KBM-7 (cell line): ENCODE measurements around the gene C12orf76.
A peak's percentile ranks its signal among the peaks of the same experiment; 100 is the strongest.
"Not testable (repeated sequence)": the region's sequence is repeated elsewhere in the genome, so short reads cannot be mapped to it uniquely, and the experiment has no call there.

ENCODE experiments used
- DNase-seq: peaks from one replicate; pipeline ENCODE4 v3.0.0-alpha.2; 2015
- in situ Hi-C: fragments of 300-500 bp; cut with MboI; formaldehyde crosslinking; loops from 2 replicates; pipeline ENCODE4 v1.14.3; 2020; ENCODE audit warnings: low sequenced_read_pairs, low pct_unique_long_range_greater_than_20kb, mixed read lengths

C12orf76 gene

DNA sequence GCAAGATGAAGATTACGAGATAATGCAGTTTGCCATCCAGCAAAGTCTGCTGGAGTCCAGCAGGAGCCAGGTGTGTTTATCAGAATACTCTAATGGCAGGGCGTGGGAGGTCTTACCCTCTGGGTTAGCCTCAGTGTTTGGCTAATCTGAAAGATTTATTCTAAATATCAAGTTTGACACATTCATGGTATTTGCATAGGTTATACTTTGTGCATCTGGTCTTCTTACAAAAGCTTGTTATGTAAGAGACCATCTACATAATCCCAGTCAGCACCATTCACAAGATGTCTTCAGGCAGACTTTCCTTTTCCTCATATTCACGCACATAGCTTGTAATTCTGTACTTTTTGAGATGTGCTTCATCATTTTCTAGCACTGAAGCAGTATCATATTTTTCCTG is 14.4 kb downstream of the C12orf76 start:
- in situ Hi-C loops = no loop called here
- DNase-seq = no peak

DNA sequence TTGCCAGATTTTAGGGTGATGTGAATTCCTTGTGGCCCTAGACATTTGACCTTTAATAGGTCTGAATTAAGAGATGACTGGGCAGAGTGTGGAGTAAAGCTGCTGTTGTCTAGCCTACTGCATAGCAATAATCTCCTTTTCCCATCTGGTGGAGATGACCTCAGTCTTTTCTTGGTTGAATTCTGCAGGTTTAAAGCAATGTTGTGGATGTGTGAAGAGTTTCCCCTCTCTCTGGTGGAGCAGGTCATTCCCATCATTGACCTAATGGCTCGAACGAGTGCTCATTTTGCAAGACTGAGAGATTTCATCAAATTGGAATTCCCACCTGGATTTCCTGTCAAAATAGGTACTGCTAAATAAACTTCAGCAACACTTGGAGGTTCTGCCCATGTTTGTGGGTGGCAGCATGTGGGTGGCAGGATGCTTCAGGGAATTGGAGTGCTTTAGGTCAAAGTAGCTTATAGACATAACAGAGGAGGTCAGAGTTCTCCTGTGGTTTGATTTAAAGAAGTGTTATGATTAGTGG is 19.0 kb downstream of the C12orf76 start:
- in situ Hi-C loops = no loop called here
- DNase-seq = no peak

DNA sequence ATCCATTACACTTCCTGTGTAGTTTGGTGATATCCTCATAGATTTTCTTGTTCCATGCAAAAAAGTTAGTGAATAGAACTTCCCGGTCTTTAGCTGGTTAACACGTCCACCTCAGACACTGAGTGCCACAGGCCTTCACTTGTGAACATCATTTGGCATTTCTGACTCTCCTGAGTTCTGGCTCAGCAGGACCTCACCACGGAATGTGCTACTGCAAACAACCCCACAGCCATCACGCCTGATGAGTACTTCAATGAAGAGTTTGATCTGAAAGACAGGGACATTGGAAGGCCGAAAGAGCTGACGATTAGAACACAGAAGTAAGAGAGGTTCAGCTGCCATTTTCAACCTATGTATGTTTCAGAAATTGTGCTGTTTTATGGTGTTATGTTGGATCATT is 20.0 kb downstream of the C12orf76 start:
- in situ Hi-C loops = no loop called here
- DNase-seq = no peak

DNA sequence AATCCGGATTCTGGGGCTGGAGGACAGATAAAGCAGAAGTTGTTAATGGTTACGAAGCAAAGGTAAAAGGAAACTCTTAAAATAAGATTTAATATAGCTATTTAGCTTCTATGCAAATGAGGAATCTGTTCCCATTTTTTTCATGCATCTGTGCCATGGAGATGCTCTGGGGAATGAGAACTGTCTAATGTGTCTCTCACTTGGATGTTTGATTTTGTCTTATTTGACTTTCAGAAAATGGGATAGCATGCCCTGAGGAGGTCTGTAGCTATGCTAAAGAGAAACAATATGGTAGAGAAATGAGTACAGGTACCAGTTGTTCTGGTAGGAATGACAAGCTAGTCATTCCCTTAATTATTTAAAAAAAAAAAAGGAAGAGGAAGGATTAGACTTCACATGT is 24.3 kb downstream of the C12orf76 start:
- no peak for DNase-seq
- in situ Hi-C loops = no loop called here

DNA sequence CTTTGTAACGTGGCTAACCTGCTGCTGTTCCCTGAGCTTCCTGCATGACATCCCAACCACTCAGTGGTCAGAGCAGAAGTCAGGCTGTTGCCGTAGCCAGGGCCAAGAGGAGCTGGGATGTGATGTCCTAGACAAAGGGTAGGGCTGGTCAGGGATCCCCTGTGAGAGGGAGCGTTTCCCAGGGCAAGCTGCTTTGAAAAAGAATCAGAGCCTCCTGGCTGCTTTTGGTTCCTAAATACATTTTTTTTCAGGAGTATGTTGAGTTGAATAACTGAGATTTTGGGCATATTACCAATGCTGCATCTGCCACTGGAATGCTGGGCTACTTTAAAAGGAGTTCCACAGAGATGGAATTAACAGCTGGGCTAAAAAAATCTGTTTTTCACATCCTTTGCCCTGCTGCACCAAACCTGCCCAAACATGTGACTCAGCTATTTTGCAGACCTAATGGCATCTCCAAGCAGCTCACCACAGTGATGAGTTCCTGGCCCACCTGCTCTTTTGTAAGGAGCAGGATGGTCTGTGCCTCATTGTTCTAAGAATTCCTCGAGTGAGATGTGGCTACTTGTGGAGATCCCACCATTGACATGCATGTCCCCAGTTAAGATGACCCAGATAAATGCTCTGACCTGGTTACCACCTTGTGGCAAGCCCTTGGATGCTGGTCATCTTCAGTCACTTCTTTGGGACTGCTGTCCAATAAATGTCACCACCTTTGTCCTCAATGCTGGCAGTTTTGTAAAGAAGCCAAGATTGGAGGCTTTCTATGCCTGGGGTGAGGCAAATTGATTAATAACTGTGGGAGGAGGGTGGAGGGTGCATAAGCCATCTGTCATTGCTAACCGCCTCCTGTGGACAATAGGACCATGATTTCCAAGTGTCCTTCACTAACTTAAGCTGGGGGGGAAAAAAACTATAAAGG is 25.0 kb downstream of the C12orf76 start:
- in situ Hi-C loops = no loop called here
- no peak for DNase-seq

DNA sequence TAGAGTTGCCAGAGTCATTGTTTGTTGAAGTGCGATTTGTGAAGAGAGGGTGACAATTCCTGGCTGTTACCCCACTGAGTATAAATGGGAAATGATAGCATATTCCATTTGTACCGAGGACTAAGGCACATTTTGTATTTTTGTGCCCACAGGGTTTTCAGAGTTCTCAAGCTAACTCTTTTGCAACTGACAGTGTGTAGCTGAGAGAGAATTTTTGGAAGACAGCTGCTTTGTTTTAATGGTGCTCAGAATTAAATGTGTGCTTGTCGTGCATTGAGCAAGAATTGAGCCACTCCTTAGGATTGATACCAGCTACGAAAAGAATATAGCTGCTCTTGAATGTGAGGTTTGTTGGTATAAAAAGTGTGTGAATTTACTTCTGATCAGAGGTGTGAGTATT is 27.4 kb downstream of the C12orf76 start:
- in situ Hi-C loops = no loop called here

DNA sequence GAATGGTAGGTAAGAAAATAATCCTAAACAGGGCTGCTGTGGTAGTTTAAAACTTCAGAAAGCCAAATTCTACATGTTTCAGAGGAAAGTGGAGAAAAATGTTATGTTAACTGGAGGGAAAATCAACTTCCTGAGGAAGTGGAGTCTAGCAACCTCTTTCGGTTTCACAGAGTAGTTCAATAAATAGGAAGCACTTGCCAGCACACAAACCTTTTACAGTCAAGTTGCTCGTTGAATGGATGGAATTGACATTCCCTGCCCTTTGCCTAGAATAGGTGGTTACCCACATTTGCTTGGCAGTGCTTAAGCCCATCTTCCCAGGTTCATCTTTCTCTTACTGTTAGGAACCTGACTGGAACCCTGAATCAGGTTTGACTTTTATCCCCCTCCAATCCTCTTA is 33.2 kb downstream of the C12orf76 start:
- DNase-seq = peak; percentile 53

More for the DNA sequence above, 27.4 kb downstream of the C12orf76 start:
- no peak for DNase-seq

DNA sequence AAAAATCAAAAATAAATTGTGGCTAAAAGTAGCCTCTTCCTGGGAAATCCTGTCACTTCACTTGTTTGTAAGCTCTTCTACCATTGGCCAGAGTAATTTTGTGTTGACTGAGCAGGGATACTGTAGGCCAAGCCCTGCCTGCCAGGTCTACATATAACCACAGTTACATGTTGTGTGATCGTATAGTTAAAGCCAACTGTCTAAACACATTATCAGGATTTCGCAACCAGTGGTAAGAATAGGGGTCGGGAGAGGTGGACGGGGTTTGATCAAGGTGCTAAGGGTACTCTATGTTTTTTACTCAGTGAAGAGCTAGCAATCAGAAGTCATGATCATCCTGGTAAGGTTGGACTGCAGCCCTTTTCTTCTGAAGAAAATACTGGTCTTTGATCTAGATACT is 35.7 kb downstream of the C12orf76 start:
- DNase-seq = no peak
- in situ Hi-C loops = no loop called here

More for the DNA sequence above, 33.2 kb downstream of the C12orf76 start:
- in situ Hi-C loops = no loop called here

DNA sequence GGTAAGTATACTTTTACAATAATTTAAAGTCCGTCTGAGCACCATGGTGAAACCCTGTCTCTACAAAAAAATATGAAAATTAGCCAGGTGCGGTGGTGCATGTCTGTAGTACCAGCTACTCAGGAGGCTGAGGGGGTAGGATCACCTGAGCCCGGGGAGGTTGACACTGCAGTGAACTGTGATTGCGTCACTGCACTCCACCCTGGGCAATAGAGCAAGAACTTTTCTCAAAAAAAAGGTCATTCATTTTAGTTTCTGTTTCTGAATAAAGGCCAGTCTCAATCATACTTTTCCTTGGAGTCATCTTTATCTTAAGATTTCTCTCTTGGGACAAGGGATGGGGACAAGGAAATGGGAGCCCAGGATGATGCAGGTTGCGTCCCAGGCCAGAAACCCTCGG is 36.2 kb downstream of the C12orf76 start:
- in situ Hi-C loops = no loop called here
- no peak for DNase-seq

DNA sequence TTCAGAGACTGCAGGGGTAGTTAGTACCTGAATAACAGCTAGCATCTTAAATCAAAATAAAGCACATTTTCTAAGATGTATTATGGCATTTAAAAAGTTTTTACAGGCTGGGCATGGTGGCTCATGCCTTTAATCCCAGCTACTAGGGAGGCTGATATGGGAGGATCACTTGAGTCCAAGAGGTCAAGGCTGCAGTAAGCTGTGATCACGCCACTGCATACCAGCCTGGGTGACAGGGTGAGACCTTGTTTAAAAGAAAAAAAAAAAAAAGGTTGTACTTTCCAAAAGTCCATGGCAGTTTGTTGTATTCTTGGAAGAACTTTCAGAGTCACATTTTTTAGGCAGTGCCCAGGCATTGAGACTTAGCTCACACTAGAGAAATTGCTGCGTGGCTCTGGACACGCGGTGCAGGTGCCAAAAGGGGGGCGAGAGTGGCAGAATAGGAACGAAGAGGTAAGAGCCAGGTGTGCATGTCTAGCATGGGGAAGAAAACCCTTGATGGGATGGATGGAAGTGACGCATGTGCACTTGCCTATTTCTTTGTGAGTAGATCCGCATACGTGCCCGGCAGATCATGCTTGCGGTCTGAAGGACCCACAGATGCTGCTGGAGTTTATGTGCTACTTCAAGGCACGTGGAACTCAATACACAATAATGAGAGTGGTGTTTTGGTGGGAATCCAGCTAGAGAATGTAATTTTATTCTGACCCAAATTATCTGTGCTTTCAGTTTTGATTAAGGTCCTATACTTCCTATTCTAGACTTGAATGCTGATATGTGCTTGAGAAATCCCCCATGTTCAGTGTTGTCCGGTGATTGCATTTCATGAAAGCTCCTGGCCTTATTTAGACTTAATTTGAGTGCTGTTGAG is 37.2 kb downstream of the C12orf76 start:
- in situ Hi-C loops = no loop called here
- no peak for DNase-seq

DNA sequence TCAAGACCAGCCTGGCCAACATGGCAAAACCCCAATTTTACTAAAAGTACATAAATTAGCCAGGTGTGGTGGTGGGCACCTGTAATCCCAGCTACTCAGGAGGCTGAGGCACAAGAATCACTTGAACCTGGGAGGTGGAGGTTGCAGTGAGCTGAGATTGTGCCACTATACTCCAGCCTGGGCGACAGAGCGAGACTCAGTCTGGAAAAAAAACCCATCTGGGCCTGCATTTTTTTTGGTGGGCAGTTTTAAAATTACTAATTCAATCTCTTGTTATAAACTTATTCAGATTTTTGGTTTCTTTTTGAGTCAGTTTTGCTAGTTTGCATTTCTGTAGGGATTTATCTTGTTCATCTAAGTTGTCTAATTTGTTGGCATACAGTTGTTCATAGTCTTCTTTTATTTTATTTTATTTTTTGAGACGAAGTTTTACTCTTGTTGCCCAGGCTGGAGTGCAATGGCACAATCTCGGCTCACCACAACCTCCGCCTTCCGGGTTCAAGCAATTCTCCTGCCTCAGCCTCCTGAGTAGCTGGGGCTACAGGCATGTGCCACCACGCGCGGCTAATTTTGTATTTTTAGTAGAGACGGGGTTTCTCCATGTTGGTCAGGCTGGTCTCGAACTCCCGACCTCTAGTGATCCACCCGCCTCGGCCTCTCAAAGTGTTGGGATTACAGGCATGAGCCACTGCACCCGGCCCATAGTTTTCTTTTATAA is 39.5 kb downstream of the C12orf76 start:
- DNase-seq, in situ Hi-C loops: not testable (repeated sequence)

DNA sequence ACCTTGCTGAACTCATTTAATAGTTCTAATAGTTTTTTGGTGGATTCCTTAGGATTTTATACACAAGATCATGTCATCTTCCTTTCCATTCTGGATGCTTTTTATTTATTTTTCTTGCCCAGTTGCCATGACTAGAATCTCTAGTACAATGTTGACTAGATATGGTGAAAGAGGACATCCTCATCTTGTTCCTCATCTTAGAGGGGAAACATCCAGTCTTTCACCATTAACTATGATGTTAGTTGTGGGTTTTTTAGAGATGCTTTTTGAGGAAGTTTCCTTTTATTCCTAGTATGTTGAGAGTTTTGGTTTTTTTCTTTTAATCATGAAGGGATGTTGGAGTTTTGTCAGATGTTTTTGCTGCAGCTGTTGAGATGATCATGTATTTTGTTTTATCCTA is 40.4 kb downstream of the C12orf76 start:
- DNase-seq = peak; percentile 67
- in situ Hi-C loops = no loop called here

DNA sequence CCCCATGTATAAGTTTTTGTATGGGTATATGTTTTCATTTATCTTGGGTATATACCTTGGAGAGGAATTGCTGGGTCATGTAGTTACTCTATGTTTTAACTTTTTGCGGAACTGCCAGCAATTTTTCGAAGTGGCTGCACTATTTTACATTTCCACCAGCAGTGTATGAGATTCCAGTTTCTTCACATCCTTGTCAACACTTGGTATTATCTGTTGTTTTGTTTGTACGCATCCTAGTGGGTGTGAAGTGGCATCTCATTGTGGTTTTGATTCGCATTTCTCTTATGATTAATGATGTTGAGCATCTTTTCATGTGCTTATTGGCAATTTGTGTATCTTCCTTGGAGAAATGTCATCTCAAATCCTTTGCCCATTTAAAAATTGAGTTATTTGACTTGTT is 42.2 kb downstream of the C12orf76 start:
- in situ Hi-C loops = no loop called here
- no peak for DNase-seq

DNA sequence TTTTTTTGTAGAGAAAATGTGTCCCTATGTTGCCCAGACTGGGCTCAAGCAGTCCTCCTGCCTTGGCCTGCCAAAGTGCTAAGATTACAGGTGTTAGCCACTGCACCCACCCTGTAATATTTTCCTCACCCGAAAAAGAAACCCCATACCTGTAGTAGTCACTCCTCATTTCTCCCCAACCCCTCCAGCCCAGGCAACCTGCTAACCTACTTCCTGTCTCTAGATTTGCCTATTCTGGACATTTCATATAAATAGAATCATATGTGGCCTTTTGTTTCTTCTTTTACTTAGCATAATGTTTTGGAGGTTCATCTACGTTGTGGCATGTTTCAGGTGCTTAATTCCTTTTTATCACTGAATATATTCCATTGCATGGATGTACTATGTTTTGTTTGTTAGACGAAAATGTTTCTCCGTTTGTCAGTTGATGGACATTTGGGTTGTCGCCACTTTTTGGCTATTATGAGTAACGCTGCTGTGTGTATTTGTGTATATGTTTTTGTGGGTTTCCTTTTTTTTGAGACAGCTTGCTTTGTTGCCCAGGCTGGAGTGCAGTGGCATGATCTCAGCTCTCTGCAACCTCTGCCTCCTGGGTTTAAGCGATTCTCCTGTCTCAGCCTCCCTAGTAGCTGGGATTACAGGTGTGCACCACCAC is 42.9 kb downstream of the C12orf76 start:
- in situ Hi-C loops = no loop called here
- no peak for DNase-seq

DNA sequence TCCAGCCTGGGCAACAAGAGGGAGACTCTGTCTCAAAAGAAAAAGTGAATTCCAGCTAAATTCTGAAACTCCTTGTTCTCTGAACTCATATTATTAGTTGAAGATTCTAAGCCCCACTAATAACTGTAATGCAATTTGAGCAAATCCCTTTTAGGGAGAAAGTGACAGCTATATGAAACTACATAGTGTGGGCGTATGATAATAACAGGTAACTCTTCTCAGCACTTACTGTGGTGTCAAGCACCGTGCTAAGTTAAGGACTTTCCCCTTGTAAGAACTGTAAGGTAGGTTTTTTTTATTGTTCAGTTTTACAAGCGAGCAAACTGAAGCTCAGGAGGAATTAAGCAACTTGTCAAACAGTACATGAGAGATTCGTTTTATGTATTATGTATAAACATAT is 43.7 kb downstream of the C12orf76 start:
- DNase-seq = no peak
- in situ Hi-C loops = no loop called here

DNA sequence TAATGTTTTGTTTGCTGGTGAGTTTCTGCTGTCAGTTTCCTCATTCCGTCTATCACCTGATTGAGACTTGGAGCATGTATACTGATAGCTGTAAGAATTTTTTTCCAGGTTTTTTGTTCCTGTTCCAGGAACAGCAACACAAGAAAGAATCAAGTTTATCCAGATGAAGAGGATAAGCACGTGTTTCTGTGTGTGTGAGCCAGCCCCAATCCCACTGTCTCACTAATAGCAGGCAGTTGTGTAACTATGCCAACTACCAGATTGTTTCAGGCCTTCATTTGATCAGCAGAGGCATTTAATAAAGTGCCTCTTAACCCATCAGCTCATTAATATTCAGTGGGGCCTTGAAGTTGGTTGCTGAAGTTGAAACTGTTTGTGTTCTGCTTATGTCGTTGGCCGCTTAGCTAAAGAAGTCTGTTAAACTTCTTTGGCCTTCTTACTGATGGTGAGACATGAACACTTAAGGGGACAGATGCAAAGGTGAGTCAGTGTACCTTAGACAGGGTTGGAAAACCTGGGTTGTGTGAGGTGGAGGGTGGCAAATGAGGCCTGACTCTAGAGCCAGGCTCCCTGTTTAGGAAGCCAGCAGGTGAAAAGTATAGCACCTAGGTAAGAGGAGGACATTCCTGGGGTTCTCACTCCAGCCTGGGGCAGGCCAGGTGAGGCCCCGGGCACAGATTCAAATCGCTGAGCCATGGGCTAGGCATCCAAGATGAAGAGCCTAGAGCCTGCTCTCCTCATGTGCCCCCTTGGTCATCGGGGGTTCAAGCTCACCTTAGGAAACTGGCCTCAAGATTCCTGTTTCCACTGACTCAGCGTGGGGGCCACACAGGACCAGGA is 45.4 kb downstream of the C12orf76 start:
- in situ Hi-C loops = no loop called here
- DNase-seq = no peak

DNA sequence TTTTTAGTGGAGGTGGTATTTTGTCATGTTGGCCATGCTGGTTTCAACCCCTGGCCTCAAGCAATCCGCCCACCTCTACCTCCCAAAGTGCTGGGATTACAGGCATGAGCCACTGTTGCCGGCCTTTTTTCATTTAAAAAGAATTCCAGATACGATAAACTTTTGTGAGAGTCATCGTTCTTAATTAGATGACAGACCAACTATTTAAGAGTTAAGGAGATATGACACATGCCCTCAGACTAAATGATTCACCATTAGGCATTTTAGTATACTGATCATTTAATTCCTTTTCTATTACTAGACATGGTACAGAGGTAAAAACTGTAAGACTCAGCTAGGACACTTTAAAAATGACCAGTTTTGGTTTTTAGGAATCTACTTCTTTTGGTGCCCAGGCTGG is 46.7 kb downstream of the C12orf76 start:
- in situ Hi-C loops = no loop called here
- no peak for DNase-seq

DNA sequence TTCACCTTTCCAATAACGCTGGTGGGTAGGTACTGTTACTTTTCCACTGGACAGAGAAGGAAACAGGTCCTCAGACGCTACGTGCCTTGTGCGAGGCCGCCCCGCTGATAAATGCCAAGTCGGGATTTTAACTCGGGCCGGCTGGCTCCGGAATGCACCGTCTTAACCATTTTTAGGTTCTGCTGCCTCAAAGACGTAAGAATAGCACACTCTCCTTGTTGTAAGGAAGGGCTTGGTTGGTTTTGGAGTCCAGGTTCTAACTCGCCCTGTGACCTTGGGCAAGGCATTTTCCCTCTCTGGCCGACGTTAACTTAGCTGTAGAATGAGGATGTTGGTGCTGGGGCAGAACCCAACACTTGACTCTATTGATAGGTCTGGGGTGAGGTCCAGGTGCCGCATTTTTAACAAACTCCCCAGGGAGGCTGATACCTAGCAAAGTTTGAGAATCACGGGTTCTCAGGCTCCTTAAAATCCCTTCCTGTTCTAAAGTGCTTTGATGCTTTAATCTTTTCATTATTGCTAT is 48.3 kb downstream of the C12orf76 start:
- in situ Hi-C loops = no loop called here
- peak; percentile 28 for DNase-seq
